Measurements from ENCODE around the gene NTRK3. TPM values are rescaled to one million over a fixed set of nuclear protein-coding genes. Genes with fewer than 3 reads are reported as not detected.

The NTRK3 gene
- total and polyA plus RNA-seq, 2 of the 8 experiments (the other 6 are each of a cell fraction or from before 2014, with no cell fraction given), result 4.5 to 6.8 TPM

DNA sequence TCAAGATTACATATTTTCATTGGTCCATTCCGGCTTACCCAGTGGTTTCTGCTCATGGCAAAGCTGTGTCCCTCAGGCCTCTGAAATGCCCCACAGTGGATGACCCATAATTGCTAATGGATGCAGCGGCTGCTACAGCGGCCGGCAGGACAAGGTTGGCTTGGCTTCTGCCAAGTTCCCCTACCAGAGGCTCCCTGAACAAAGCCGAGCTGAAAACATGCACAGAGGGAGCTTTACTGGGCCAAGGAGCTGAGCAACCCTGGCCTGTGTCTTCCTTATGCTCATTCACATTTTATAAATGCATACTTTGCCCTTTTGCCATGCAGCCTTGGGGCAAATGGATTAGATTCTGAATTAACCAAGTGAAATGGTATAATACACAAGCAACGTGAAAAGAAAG lies 150.5 kb downstream of the NTRK3 start:
- Histone ChIP-seq H2BK5ac (ENCODE audit: low read depth, low read length) (no peak overlapping the region), H3K27ac (ENCODE audit: low read depth, low read length) (no peak overlapping the region), H3K56ac (replicated peaks; ENCODE audit: insufficient read length, low read depth, low read length) (no peak overlapping the region), H3K27me3 (replicated peaks in 1 of 4; ENCODE audit: control insufficient read depth in 3 of 4, extremely low read depth in 1 of 4, insufficient read depth in 3 of 4, low read length in 3 of 4) (no peaks in the 10 kb centered on the region; a peak in 1 of 7 replicates), H3K18ac (ENCODE audit: extremely low read depth, low read length) (no peak overlapping the region), H3K4me1 (replicated peaks in 1 of 4; ENCODE audit: control insufficient read depth in 3 of 4, insufficient read depth in 4 of 4, low read length in 3 of 4) (peaks cover 0 to 3% (median 0%) of the 10 kb centered on the region in 4 experiments; a peak in 1 of 7 replicates), H2BK15ac (ENCODE audit: low read length) (no peak overlapping the region), H3K79me1 (ENCODE audit: low read depth, low read length) (no peaks in the 10 kb centered on the region), H2AFZ (ENCODE audit: low read length) (no peak overlapping the region), H3K9me3 (ENCODE audit: insufficient read depth in 2 of 2, low read depth in 1 of 2, low read length in 1 of 2) (no peaks in the 10 kb centered on the region), H3K23me2 (ENCODE audit: low read depth, low read length) (no peaks in the 10 kb centered on the region), H3K79me2 (ENCODE audit: control insufficient read depth in 1 of 2, insufficient read depth in 2 of 2, low read length in 2 of 2) (no peaks in the 10 kb centered on the region), H3K36me3 (ENCODE audit: control insufficient read depth in 2 of 4, insufficient read depth in 4 of 4, low read length in 3 of 4) (no peaks in the 10 kb centered on the region), H3K9ac (replicated peaks in 1 of 4; ENCODE audit: extremely low read depth in 1 of 4, low read depth in 3 of 4, low read length in 3 of 4) (no peak overlapping the region), H2BK120ac (replicated peaks; ENCODE audit: low read depth, low read length) (no peak overlapping the region), H4K91ac (replicated peaks; ENCODE audit: insufficient read length, low read length) (no peak overlapping the region), H2BK20ac (ENCODE audit: low read length) (no peak overlapping the region), H3K14ac (ENCODE audit: insufficient read length) (no peak overlapping the region), H4K5ac (ENCODE audit: insufficient read length, low read depth, low read length) (no peak overlapping the region), H4K20me1 (replicated peaks in 1 of 2; ENCODE audit: control insufficient read depth in 1 of 2, insufficient read depth in 2 of 2, low read length in 2 of 2) (no peaks in the 10 kb centered on the region), H3K4ac (replicated peaks; ENCODE audit: insufficient read length, low read depth, low read length) (no peak overlapping the region), H2AK5ac (ENCODE audit: low read depth, low read length) (no peak overlapping the region), H3K4me2 (ENCODE audit: insufficient read depth in 1 of 2, low read depth in 2 of 2, low read length in 2 of 2) (no peak overlapping the region), H3K4me3 (ENCODE audit: extremely low read depth in 1 of 4, insufficient read depth in 2 of 4, low read depth in 3 of 4, low read length in 4 of 4) (no peak overlapping the region), H4K8ac (ENCODE audit: extremely low read depth, insufficient read depth, low read length) (no peak overlapping the region), H3K23ac (ENCODE audit: insufficient read length) (no peak overlapping the region), H2BK12ac (ENCODE audit: low read depth, low read length) (no peak overlapping the region)
- DNase-seq (ENCODE audit: low read depth in 1 of 2, low spot score in 2 of 2), result no peak
- CTCF ChIA-PET (ENCODE audit: partially characterized antibody), result interaction anchor here (0.9 kb wide), 1 partner anchor 8 kb away, joined by 3 read pairs; no protein-coding TSS in a partner anchor
- POLR2A ChIA-PET (ENCODE audit: partially characterized antibody), result no interaction called here
- TF ChIP-seq BCL11A (IDR thresholded peaks at IDR 0.05; ENCODE audit: low read depth in 2 of 2, low read length in 2 of 2), result no peak
- TF ChIP-seq, protein P1, sequence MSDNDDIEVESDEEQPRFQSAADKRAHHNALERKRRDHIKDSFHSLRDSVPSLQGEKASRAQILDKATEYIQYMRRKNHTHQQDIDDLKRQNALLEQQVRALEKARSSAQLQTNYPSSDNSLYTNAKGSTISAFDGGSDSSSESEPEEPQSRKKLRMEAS (IDR thresholded peaks at IDR 0.05), result no peak
- no peak for TF ChIP-seq CHD2 (IDR thresholded peaks at IDR 0.05; ENCODE audit: low read length)
- TF ChIP-seq GTF2F1 (IDR thresholded peaks at IDR 0.05; ENCODE audit: borderline replicate concordance, low read depth, low read length), result no peak
- TF ChIP-seq KDM1A (IDR thresholded peaks at IDR 0.05; ENCODE audit: borderline replicate concordance, low read length), result no peak
- no peak for TF ChIP-seq NRF1 (IDR thresholded peaks at IDR 0.05; ENCODE audit: low read depth, low read length)
- 93% methylated on average over 6 of the region's 6 CpGs; no CpG with 5 or more reads in 1 of the 2 experiments for WGBS, 2 experiments (ENCODE audit: extremely low coverage in 1 of 2, insufficient coverage in 1 of 2, insufficient read length in 1 of 2, insufficient replicate concordance in 2 of 2, low coverage in 1 of 2, low lambda C conversion rate in 2 of 2, missing lambda C conversion rate in 1 of 2)
- no peak for FAIRE-seq
